Stimulated activated effector memory CD8-positive, alpha-beta T cell treated with anti-CD3 and anti-CD28 coated beads, Interleukin-12 subunit alpha, Interleukin-12 subunit beta, amount 100 ng/mL, for 72 hours (primary cell): ENCODE results near the gene TUSC1.
"Not testable (repeated sequence)": the region's sequence is repeated elsewhere in the genome, so short reads cannot be mapped to it uniquely, and the experiment has no call there.

Experiments used
- ATAC-seq: fragments of 150-1000 bp; cut with Tn5 transposase; 2 replicates; pipeline ENCODE4 v1.10.0; 2021
- DNase-seq, 2 donors: peaks; one replicate each; pipeline ENCODE4 v3.0.0; 2021 to 2022; ENCODE audit warnings: low spot score in 2 of 2
- H3K27ac Mint-ChIP-seq: one replicate; pipeline ENCODE4 v1.8.0; 2022; ENCODE audit warnings: mild to moderate bottlenecking, mixed read lengths
- H3K36me3 Mint-ChIP-seq: one replicate; pipeline ENCODE4 v1.8.0; 2022; ENCODE audit warnings: mild to moderate bottlenecking, mixed read lengths
- H3K4me1 Mint-ChIP-seq: one replicate; pipeline ENCODE4 v1.8.0; 2022; ENCODE audit warnings: mixed read lengths
- H3K4me3 Mint-ChIP-seq: one replicate; pipeline ENCODE4 v1.8.0; 2022; ENCODE audit warnings: mild to moderate bottlenecking, mixed read lengths
- H3K9me3 Mint-ChIP-seq: one replicate; pipeline ENCODE4 v1.8.0; 2022; ENCODE audit warnings: mixed read lengths

The TUSC1 gene

GRCh38 chr9:25678147-25678666 is at the start of gene TUSC1:
Gene TUSC1, minus strand, starts transcription at chr9:25678444. Its CDS starts 132 bp downstream, at chr9:25678312.
- Mint-ChIP-seq H3K4me3 (no peak within 1 kb of the TSS), H3K27ac (no peak within 1 kb of the TSS), H3K4me1 (no peaks in the 10 kb centered on the region), H3K36me3 (no peaks in the 10 kb centered on the region), H3K9me3 (peaks cover 15% of the 10 kb centered on the region)
- no peak for DNase-seq
- ATAC-seq: peak; percentile 48

- Mint-ChIP-seq H3K4me3 (no peak overlapping the region), H3K4me1 (no peaks in the 10 kb centered on the region), H3K36me3 (no peaks in the 10 kb centered on the region), H3K27ac (no peak overlapping the region), H3K9me3 (peaks cover 10% of the 10 kb centered on the region)
- DNase-seq: no peak
- ATAC-seq: no peak
Observed at GRCh38 chr9:25726871-25727410, 48.7 kb upstream of the TUSC1 start.

- ATAC-seq (no peak), DNase-seq (no peak)
- Mint-ChIP-seq H3K9me3 (peaks cover under 1% of the 10 kb centered on the region), H3K4me1 (no peaks in the 10 kb centered on the region), H3K36me3 (no peaks in the 10 kb centered on the region), H3K4me3 (no peak overlapping the region), H3K27ac (no peak overlapping the region)
Observed at GRCh38 chr9:25724424-25724823, 46.2 kb upstream of the TUSC1 start.

- no peaks in the 10 kb centered on the region for H3K4me1 Mint-ChIP-seq
- no peak overlapping the region for H3K27ac Mint-ChIP-seq
- ATAC-seq (no peak), DNase-seq (no peak)
- no peak overlapping the region for H3K4me3 Mint-ChIP-seq
- peaks cover 28% of the 10 kb centered on the region for H3K9me3 Mint-ChIP-seq
- no peaks in the 10 kb centered on the region for H3K36me3 Mint-ChIP-seq
Observed at GRCh38 chr9:25716220-25716872, 38.1 kb upstream of the TUSC1 start.

GRCh38 chr9:25709941-25710340 is 31.7 kb upstream of the TUSC1 start:
- Mint-ChIP-seq H3K4me3 (no peak overlapping the region), H3K36me3 (no peaks in the 10 kb centered on the region), H3K9me3 (peaks cover 16% of the 10 kb centered on the region), H3K4me1 (no peaks in the 10 kb centered on the region), H3K27ac (no peak overlapping the region)
- DNase-seq (no peak), ATAC-seq (no peak)

GRCh38 chr9:25704800-25705199 is 26.6 kb upstream of the TUSC1 start:
- Mint-ChIP-seq H3K9me3 (peaks cover 13% of the 10 kb centered on the region), H3K27ac (no peak overlapping the region), H3K4me3 (no peak overlapping the region), H3K36me3 (no peaks in the 10 kb centered on the region), H3K4me1 (no peaks in the 10 kb centered on the region)
- DNase-seq: no peak
- ATAC-seq: no peak

GRCh38 chr9:25703701-25704357 is 25.6 kb upstream of the TUSC1 start:
- H3K27ac Mint-ChIP-seq: no peak overlapping the region
- H3K4me1 Mint-ChIP-seq: no peaks in the 10 kb centered on the region
- ATAC-seq (no peak), DNase-seq (no peak)
- H3K4me3 Mint-ChIP-seq: no peak overlapping the region
- peaks cover 10% of the 10 kb centered on the region for H3K9me3 Mint-ChIP-seq
- H3K36me3 Mint-ChIP-seq: no peaks in the 10 kb centered on the region

DNA sequence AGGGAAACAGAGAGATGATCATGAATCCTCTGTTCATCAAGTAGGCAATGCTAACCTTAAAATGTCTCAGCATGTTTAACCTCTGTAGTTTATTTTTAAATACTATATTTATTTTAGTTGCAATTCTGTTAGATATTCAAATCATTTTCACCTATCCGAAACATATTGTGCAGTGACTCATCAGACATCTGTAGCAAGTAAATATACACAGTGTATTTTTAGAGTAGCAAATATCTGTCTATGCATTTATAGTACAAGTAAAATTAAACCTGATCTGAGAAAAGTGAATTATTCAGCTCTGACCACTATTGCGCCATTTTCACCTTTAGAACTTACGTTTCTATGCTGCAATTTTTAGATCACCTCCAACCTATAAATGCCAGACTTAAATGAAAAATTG is 24.3 kb upstream of the TUSC1 start:
- Mint-ChIP-seq H3K27ac (no peak overlapping the region), H3K9me3 (peaks cover 10% of the 10 kb centered on the region), H3K4me3 (no peak overlapping the region), H3K4me1 (no peaks in the 10 kb centered on the region), H3K36me3 (no peaks in the 10 kb centered on the region)
- DNase-seq (no peak), ATAC-seq (no peak)

DNA sequence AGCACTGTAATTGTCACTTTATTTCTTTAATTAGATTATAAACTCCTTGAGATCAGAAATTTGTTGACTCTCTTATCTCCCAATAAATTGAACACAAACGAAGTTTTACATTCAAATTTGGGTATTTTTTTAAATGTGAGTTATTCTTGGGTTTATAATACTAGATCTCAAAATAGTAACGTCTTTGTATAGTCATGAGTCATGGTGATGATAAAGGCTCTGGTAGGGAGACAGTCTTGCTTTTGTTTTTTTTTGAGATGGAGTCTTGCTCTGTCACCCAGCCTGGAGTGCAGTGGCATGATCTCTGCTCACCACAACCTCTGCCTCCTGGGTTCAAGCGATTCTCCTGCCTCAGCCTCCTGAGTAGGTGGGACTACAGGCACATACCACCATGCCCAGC is 22.7 kb upstream of the TUSC1 start:
- not testable (repeated sequence) for H3K4me1 Mint-ChIP-seq, H3K36me3 Mint-ChIP-seq, ATAC-seq, DNase-seq, H3K4me3 Mint-ChIP-seq, H3K27ac Mint-ChIP-seq
- peaks cover 17% of the 10 kb centered on the region for H3K9me3 Mint-ChIP-seq

- Mint-ChIP-seq H3K4me3 (no peak overlapping the region), H3K27ac (no peak overlapping the region), H3K4me1 (no peaks in the 10 kb centered on the region), H3K36me3 (no peaks in the 10 kb centered on the region), H3K9me3 (peaks cover 17% of the 10 kb centered on the region)
- ATAC-seq (no peak), DNase-seq (no peak)
Observed at GRCh38 chr9:25700430-25700829, 22.2 kb upstream of the TUSC1 start.

DNA sequence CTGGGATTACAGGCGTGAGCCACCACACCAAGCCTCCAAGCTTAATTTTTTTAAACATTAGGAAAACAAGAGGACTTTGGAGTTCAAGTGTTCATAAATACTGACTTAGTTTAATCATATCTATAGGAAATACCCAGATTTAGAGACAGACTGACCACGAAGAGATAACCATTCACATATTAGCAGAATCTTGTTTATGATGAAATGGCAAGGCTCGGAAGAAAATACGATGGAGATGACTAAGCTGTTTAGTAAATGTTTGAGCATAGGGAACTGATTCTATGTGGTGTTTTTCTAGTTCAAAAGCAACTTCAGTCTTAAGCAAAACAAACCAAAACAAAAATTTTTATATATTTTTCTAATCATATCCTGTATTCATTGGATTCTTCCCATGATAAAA is 13.5 kb upstream of the TUSC1 start:
- Mint-ChIP-seq H3K27ac (no peak overlapping the region), H3K4me3 (no peak overlapping the region), H3K4me1 (no peaks in the 10 kb centered on the region), H3K36me3 (no peaks in the 10 kb centered on the region), H3K9me3 (peaks cover 18% of the 10 kb centered on the region)
- DNase-seq (no peak), ATAC-seq (no peak)

DNA sequence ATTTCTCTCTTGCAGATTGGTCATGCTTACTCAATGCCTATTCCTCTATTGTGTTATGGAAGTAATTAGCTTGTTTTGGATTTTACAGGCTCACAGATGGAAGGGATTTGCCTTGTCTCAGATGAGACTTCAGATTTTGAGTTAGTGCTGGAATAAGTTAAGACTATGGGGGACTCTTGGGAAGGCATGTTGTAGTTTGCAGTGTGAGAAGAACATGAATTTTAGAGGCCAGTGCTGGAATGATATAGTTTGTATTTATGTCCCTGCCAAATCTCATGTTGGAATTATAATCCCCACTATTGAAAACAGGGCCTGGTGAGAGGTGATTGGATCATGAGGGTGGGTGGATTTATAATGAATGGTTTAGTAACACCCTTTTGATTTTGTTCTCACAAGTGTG is 6.1 kb upstream of the TUSC1 start:
- ATAC-seq (no peak), DNase-seq (no peak)
- Mint-ChIP-seq H3K4me1 (no peaks in the 10 kb centered on the region), H3K36me3 (no peaks in the 10 kb centered on the region), H3K27ac (no peak overlapping the region), H3K4me3 (no peak overlapping the region), H3K9me3 (peaks cover 19% of the 10 kb centered on the region)

DNA sequence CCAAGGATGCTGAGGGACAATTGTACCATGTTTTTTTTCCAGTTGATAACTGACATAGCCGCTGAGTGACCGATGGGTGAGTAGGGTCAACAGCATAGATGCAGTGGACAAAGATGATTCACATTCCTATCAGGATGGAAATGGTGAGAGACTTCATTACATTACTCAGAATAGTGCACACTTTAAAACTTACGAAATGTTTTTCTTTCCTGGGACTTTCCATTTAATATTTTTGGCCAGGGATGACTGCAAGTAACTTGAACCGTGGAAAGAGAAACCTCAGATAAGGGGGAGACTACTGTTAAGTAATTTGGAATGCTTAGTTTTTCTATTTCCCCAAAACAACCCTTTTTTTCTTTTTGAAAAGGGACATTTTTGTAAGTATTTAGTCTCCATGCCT is 3.0 kb upstream of the TUSC1 start:
- no peak overlapping the region for H3K27ac Mint-ChIP-seq
- H3K4me3 Mint-ChIP-seq: no peak overlapping the region
- ATAC-seq: no peak
- no peaks in the 10 kb centered on the region for H3K4me1 Mint-ChIP-seq
- peaks cover 16% of the 10 kb centered on the region for H3K9me3 Mint-ChIP-seq
- no peaks in the 10 kb centered on the region for H3K36me3 Mint-ChIP-seq
- DNase-seq: no peak

GRCh38 chr9:25678846-25679360 is 659 bp upstream of the TUSC1 start:
- H3K36me3 Mint-ChIP-seq: no peaks in the 10 kb centered on the region
- no peak overlapping the region for H3K27ac Mint-ChIP-seq
- H3K9me3 Mint-ChIP-seq: peaks cover 19% of the 10 kb centered on the region
- ATAC-seq (no peak), DNase-seq (no peak)
- no peaks in the 10 kb centered on the region for H3K4me1 Mint-ChIP-seq
- no peak overlapping the region for H3K4me3 Mint-ChIP-seq

DNA sequence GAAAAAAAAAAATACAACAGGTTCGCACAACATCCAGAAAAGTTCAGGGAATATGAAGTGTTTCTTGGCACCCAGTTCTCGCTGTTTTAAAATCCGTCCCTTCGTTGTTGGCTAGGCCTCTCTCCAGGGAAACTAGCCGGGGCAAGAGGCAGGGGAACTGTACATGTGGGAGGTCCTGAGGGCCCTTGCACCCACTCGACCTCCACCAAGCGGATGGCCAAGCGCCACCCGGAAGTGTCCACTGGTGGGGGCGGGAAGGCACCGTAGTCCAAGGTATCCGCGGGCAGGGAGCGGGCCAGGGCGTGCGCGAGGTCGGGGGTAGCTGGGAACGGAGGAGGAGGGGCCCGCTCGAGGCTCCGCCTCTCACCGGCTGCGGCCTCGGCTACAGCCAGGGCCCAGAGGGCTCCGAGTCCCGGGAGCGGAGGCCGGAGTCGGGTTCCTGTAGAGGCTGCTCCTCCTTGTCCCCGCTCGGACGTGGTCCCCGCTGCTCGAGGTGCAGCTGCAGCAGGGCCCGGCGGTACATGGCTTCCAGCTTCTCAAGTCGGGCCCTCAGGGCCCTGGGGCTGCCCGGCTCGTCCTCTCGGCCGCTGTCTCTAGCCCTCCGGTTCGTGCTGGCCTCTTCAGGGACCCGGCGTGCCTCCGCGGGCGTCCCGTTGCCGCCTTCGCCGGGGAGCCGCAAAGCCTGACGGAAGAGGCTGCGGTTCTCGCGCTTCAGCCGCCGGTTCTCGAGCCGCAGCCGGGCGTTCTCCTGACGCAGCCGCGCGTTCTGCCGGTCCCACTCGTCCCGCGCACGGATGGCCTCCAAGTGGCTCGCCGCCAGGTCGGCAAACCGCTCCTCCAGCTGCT is 720 bp downstream of the TUSC1 start:
- Mint-ChIP-seq H3K9me3 (peaks cover 11% of the 10 kb centered on the region), H3K27ac (no peak overlapping the region)
- DNase-seq: no peak

More for the DNA sequence above, 720 bp downstream of the TUSC1 start:
- H3K4me3 Mint-ChIP-seq: no peak overlapping the region
- no peaks in the 10 kb centered on the region for H3K36me3 Mint-ChIP-seq
- no peaks in the 10 kb centered on the region for H3K4me1 Mint-ChIP-seq
- ATAC-seq: peak; percentile 26
